ENCODE measurements around the gene FAM210B. TPM values are rescaled to one million over a fixed set of nuclear protein-coding genes. Genes with fewer than 3 reads are reported as not detected.

FAM210B gene
- total and polyA plus RNA-seq, 2 of the 13 experiments (the other 11 are each of a cell fraction or from before 2014, with no cell fraction given) = 75.9 to 107 TPM

GRCh38 chr20:56392132-56392880, 33.5 kb downstream of the FAM210B start, which contains the start of the genes AURKA and CSTF1 (continued):
- peak; percentile 59 for TF ChIP-seq PATZ1 (CRISPR knock-in tag; IDR thresholded peaks at IDR 0.05)
- peak; percentile 76; the same call in 1 of the 2 replicates for TF ChIP-seq ZNF616 (CRISPR knock-in tag; IDR thresholded peaks at IDR 0.05; ENCODE audit: low read depth)
- TF ChIP-seq SALL1 (CRISPR knock-in tag; IDR thresholded peaks at IDR 0.05) = peak; percentile 99
- TF ChIP-seq ZNF75D (CRISPR knock-in tag; IDR thresholded peaks at IDR 0.05; ENCODE audit: borderline replicate concordance) = no peak
- TF ChIP-seq PRMT3 (CRISPR knock-in tag; IDR thresholded peaks at IDR 0.05; ENCODE audit: borderline replicate concordance, low read depth) = no peak
- no peak for TF ChIP-seq HNRNPUL1 (IDR thresholded peaks at IDR 0.05; ENCODE audit: low read depth, low read length)
- no peak; the same call in 1 of the 2 replicates for TF ChIP-seq SOX13 (IDR thresholded peaks at IDR 0.05)
- TF ChIP-seq SOX13 (CRISPR knock-in tag; conservative IDR thresholded peaks at IDR 0.05 in 1 of 2, IDR thresholded peaks at IDR 0.05 in 1 of 2) = peak in 1 of 2 experiments; percentile 76; a peak in 2 of 4 replicates
- TF ChIP-seq TRAFD1 (CRISPR knock-in tag; IDR thresholded peaks at IDR 0.05; ENCODE audit: borderline replicate concordance) = no peak; the same call in 1 of the 2 replicates
- peak; percentile 29; the same call in 1 of the 2 replicates for TF ChIP-seq ZXDC (CRISPR knock-in tag; IDR thresholded peaks at IDR 0.05)
- TF ChIP-seq ZNF20 (CRISPR knock-in tag; IDR thresholded peaks at IDR 0.05) = peak; percentile 91; the same call in 1 of the 2 replicates
- peak; percentile 99 for TF ChIP-seq THAP9 (CRISPR knock-in tag; IDR thresholded peaks at IDR 0.05; ENCODE audit: borderline replicate concordance)
- peak; percentile 70 for TF ChIP-seq ZBTB7B (CRISPR knock-in tag; IDR thresholded peaks at IDR 0.05)
- TF ChIP-seq ZNF333 (CRISPR knock-in tag; IDR thresholded peaks at IDR 0.05; ENCODE audit: borderline replicate concordance) = peak; percentile 93; the same call in 1 of the 2 replicates
- TF ChIP-seq NFE2 (CRISPR knock-in tag; IDR thresholded peaks at IDR 0.05) = no peak; the same call in 1 of the 2 replicates
- TF ChIP-seq ZFP90 (CRISPR knock-in tag; IDR thresholded peaks at IDR 0.05; ENCODE audit: borderline replicate concordance) = peak; percentile 99
- TF ChIP-seq DPF2 (CRISPR knock-in tag; IDR thresholded peaks at IDR 0.05; ENCODE audit: borderline replicate concordance, low read depth) = no peak; the same call in 1 of the 2 replicates
- no peak for TF ChIP-seq ZBTB1 (CRISPR knock-in tag; IDR thresholded peaks at IDR 0.05; ENCODE audit: borderline replicate concordance)
- TF ChIP-seq FOXK2 (IDR thresholded peaks at IDR 0.05) = peak; percentile 84
